Renal cortex interstitium (tissue), 11 donors: ENCODE measurements around the gene KNDC1. TPM values are rescaled to one million over a fixed set of nuclear protein-coding genes. Genes with fewer than 3 reads are reported as not detected.
"Not testable (repeated sequence)": the region's sequence is repeated elsewhere in the genome, so short reads cannot be mapped to it uniquely, and the experiment has no call there.

Experiments
- DNase-seq, 11 donors: peaks; one replicate each; pipeline ENCODE4 v3.0.0-alpha.2; 2013; ENCODE audit warnings: low read depth in 9 of 11, low spot score in 4 of 11; ENCODE audit errors: extremely low read depth in 1 of 11
- polyA plus RNA-seq, 3 donors: library from polyadenylated mRNA; unstranded; fragments of 120-200 nt; gene quantifications; one replicate each; pipeline ENCODE4 v1.2.1, GENCODE V29; 2013; ENCODE audit not compliant: insufficient read length in 3 of 3

KNDC1 gene
- polyA plus RNA-seq, 3 donors: 4.9 to 9.1 (median 7.8) TPM

DNA sequence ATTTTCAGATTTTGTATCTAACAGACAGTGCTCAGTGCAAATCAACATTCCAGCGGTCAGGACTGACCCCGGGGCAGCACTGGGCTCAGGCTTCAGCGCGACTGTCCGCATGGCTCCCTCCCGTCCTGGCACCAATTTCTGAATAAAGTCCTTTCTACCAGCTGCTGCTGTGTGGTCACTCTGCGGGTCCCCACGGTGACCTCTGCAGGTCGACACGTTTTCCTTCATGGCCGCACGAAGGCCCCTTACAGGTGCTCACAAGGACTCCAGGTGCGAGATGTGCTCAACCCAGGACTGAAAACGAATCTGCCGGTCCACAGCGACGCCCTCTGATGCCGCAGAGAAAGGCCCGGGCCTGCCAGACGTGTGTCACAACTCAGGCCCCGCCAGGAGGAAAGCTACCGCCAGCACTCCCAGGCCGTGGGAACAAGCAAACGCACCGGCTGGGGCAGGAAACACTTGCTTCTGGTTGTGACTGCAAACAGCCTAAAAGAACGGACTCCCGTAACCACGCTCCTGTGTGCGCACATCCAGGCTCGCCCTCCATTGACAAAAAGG lies 66.3 kb downstream of the KNDC1 start:
- no peak for DNase-seq

DNA sequence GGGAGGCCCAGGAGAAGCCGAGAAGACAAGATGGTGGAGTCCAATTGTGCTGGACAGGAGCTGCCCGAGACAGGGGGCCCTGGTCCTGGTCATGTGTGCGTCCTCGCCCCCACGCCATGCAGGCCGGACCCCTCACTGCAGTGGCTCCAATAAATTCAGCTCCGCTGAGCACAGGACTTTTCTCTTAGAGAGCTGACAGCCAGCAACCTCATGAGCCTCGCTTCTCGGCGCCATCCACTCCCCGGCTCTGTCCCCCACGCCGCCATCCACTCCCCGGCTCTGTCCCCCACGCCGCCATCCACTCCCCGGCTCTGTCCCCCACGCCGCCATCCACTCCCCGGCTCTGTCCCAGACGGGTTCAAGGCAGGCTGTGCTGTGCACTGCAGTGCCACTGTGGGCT lies 67.2 kb downstream of the KNDC1 start:
- DNase-seq: no peak

DNA sequence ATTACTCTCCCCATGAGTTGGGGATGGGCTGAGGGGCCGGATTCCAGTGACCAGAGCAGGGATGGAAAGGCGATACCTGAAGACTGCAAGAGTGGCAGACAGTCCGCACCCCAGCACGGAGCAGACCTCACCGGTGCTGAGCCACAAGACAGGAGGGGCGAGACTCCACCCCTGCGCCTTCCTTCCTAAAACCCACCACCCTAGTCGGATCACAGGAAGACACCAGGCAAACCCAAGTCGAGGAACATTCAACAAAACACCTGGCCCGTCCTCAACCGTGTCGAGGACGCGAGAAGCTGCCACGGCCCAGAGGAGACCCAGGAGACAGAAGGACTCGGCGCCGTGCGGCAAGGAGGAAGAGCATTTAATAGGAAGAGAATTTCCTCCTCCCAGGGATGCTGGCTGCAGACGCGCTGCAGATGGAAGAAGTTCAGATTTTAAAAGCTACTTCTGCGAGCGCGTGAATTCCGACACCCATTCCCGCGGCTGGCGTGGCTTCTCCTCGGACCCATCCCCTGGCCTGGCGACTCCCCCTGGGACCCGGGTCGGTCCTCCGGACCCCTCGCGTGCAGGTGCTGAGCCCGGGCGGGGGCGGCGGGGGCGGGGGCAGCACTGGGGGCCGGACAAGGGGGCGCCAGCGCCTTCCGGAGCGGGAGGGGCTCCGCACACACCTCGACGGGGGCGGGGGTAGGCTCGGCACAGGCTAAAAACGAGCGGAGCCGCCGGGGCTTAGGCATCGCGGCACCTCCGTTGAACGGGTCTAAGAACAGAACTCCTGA lies 69.4 kb downstream of the KNDC1 start:
- no peak for DNase-seq

DNA sequence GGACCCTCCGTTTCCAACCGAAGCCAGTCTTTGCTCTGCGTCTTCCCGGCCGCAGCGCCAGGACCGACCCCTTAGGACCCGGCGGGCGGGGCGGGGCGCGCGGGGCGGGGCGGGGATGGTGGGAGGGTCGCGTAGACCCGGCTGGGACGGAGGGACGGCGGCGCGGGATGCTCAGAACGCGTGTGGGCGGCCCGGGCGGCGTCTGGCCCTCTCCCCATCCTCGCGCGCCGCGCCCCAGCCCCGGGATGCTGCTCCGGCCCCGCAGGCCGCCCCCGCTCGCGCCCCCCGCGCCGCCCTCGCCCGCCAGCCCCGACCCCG lies 70.0 kb downstream of the KNDC1 start, which contains the start of gene UTF1:
Gene UTF1, plus strand, starts transcription at position 174 of the 318 bp plus-strand sequence. Its CDS starts 72 bp downstream, at position 246.
- DNase-seq: no peak

DNA sequence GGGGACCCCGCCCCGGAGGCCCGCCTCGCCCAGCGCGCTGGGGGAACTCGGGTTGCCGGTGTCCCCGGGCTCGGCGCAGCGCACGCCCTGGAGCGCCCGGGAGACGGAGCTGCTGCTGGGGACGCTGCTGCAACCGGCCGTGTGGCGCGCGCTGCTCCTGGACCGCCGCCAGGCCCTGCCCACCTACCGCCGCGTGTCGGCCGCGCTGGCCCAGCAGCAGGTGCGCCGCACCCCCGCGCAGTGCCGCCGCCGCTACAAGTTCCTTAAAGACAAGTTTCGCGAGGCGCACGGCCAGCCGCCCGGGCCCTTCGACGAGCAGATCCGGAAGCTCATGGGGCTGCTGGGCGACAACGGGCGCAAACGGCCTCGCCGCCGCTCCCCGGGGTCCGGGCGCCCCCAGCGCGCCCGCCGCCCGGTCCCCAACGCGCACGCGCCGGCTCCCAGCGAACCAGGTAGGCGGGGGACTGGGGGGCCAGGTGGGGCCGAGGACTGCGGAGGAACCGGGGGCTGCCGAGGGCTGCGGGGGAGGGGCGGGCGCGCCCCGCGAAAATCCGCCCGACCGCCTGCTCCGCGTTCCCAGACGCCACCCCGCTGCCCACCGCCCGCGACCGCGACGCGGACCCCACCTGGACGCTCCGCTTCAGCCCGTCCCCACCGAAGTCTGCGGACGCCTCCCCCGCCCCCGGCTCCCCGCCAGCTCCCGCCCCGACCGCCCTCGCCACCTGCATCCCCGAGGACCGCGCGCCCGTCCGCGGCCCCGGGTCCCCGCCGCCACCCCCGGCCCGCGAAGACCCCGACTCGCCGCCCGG lies 70.6 kb downstream of the KNDC1 start:
- no peak for DNase-seq

DNA sequence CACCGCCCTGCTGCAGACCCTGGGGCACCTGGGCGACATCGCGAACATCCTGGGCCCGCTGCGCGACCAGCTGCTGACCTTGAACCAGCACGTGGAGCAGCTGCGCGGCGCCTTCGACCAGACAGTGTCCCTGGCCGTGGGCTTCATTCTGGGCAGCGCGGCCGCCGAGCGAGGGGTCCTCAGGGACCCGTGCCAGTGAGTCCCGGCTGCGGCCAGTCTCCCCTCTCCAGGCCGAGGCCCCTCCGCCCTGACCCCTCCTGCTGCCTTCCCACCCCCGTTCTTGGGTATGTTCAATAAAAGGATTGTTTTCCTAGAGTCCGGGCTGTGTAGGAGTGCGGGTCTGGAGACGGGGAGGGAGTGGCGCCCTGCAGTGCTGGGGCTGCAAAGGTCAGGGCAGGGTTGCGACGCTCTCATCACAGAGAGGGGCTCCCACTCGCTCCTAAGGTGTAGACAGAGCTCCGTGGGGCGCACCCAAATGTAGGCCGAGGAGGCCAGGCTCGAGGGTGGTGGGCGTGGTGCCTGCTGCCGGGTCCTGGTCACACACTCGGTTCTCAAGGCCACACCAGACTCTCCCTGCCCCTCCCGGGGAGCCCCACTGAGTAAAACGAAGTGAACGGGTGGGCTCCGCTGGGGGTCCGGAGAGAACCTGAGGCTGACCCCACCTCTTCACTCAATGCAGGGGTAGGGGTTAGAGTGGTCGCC lies 71.4 kb downstream of the KNDC1 start:
- DNase-seq: no peak

DNA sequence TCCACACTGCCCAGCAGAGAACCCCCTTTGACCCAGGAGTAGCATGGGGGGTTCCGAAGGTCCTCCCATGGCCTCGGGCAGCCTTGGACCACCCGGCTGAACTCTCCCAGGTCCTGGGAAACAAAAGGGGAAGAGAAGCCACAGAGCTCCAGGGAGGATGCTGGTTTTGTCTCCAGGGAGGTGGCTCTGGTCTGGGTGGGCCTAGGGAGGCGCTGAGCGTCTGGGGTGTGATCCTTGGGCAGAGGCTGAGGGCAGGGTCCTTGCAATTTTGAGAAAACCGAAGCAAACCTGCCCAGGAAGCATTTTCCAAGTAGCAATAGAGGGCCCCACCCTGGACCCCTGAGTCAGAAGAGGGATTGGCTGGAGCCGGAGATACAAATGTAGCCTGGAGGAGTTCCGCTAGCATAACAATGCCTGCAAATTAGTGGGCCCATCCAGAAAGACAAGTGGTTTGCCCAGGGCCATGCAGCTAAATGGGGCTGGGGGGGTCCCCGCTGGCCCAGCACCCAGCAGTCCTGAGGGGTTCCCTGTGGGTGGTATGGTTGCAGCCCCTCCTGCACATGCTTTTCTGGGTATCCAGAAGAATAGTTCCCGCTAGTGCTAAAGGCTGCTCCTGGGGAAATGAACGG lies 72.0 kb downstream of the KNDC1 start:
- DNase-seq: no peak

DNA sequence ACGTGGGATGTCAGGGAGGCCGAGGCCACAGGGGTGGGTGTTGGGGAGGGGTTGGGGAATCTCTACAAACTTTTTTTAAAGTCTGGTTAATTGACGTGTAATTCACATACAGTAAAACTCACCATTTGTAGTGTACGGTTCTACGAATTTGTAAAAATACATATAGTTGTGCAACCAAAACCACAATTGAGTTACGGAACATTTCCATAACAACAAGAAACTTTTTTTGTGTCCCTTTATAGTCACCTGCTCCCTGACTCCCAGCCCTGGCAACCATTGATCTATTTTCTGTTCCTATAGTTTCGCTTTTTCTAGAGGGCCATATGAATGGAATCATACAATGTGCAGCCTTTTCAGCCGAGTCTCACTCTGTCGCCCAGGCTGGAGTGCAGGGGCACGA lies 74.8 kb downstream of the KNDC1 start:
- not testable (repeated sequence) for DNase-seq

DNA sequence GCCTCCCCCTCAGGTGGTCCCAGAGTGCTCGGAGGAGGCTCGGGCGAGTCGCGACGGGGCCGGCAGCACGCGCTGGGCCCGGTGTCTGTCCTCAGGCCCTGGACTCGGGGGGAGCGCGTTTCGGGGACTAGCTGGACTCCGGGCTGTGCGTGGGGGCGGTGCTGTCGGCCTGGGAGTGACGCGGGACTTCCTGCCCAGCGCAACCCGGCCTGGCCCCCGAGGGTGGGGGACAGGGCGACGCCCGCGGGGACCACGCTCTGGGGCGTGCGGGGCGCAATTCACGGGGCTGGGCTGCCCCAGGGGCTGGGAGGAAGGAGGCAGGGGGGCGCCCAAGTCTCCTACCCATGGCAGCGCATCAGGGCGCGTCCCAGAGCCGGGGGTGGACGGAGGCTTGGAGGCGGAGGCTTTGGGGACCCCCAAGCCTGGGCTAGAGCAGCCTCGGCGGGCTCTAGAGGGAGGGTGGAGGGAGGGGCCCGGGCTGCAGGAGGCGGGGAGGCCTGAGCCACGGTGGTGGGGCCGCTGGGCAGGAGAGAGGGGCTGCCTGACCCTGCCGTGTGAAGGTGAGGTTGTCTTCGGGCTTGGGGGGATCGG lies 75.3 kb downstream of the KNDC1 start:
- DNase-seq: no peak

DNA sequence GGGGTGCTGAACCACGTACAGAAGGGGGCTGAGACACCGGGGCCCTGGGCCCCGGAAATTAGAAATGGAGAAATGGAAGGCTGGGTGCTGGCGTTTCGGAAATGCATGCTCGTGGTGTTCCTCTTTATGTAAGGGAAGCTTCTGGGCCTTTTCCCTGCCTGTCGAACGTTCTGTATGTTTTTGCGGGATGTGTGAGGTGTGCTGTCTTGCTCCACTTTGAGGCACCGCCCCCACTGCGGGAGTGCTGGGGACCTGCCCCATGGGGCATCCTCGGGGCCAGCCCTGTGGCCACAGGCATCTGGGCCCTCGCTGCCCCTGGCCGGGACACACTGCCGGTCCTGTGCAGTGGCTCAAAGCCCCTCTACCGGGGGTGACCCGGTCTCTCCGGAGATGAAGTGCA lies 75.9 kb downstream of the KNDC1 start:
- DNase-seq: no peak

DNA sequence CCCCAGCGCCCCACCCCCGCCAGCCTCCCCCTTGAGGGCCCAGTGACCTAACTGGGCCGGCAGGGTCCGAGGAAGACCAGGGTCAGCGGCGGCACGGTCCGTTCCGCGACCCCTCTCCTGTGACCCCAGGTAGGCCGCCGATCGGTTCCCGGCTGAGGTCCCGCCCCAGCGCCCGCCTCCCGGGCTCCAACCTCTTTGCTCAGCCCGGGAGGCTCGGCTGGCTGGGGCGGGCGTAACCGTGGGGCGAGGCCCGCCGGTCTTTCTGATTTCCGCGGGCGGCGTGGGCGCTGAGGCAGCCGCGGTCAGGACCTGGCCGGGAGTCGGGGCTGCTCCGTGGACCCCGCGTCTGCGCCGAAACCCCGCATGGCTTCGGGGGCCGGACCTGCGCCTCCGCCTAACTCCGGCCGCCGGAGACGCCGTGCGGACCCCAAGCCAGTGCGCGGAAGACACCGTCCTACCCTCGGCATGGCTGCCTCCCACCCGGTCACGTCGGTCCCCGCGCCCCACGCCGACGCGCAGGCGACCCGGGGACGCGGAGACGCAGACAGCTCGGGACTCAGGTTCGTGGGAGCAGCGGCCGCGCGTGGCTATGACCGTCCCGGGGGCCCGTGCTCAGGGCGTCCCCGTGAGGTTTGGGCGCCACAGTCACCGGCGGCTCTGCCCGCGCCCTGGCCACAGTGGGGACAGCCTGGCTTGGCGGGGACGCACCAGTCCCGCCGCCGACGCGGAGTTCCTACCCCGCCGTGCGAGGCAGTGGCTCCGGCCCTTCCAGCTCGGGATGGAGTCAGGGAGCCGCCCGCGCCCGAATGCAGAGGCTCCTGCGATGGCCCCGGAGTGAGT lies 76.6 kb downstream of the KNDC1 start:
- DNase-seq: no peak

DNA sequence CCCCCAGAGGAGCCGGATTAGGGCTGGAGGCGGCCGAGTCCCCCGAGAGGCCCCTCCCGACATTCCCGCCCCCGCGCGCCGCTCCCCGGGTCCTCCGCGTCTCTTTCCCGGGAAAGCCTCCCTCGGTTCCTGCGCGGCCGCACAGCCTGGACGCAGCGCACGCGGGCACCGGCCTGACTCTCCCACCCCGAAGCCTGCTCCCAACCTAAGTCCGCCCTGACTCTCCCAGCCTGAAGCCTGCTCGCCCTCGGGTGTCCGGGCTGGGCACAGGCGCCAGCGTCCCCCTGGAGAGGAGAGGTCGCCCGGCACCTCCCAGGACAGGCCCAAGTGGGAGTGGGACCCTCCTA lies 77.2 kb downstream of the KNDC1 start:
- DNase-seq: no peak

DNA sequence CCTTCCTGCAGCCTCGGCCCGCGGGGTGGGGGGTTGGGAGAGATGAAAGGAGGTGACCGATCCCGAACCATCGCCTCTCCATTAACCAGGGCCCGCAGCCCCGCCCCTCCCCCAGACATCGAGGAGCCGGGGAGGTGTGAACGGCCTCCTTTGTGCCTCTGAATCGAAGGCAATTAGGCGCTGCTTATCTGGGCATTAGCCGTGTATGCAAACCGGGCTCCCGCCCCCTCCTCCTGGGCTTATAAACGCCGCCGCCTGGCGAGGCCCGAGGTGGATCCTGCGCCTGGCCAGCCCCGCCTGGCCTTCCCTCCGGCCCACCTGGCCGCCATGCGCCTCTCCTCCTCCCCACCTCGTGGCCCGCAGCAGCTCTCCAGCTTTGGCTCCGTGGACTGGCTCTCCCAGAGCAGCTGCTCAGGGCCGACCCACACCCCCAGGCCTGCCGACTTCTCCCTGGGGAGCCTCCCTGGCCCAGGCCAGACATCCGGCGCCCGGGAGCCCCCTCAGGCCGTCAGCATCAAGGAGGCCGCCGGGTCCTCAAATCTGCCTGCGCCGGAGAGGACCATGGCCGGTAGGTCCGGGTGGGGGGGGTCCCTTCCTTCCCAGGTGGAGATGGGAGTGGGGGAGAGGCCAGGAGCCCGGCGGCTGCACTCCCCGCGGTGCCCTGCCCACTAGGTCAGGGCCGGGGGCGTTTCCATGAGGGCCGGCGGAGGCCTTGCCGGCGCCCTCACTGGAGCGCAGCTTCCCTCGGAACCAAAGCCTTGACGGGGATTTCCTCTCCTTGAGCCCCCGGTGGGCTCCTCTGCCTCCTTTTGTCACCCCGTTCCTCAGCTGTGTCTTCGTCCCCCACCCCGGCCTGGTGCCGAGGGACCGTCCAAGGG lies 77.8 kb downstream of the KNDC1 start, which contains the start of gene VENTX:
Gene VENTX, plus strand, starts transcription at position 268 of the 878 bp plus-strand sequence. Its CDS starts 60 bp downstream, at position 328.
- no peak for DNase-seq

DNA sequence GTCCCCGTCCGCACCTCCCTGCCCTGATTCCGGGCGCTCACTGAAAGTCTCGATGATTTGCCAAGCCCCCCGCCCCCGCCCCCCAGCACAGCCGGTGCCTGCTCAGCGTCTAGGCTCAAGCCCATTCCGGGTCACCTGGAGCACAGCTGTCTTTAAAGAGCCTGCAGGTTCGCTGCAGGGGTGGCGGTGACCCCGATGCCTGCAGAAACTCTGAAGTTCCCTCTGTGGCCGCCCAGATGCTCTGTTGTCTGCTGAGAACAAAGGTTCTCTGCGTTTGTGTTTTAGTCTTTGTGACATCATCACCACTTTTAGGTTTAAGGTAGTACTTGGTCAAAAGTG lies 78.4 kb downstream of the KNDC1 start:
- DNase-seq: no peak

DNA sequence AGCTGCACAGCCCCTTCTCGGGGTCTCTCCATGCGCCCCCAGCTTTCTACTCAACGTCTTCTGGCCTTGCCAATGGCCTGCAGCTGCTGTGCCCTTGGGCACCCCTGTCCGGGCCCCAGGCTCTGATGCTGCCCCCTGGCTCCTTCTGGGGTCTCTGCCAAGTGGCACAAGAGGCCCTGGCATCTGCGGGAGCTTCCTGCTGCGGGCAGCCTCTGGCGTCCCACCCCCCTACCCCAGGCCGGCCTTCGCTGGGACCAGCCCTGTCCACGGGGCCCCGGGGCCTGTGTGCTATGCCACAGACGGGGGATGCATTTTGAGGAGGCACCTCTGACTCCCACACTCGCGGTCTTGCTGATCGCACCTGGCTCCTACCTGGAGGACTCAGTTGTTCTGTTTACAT lies 80.0 kb downstream of the KNDC1 start:
- DNase-seq: no peak

DNA sequence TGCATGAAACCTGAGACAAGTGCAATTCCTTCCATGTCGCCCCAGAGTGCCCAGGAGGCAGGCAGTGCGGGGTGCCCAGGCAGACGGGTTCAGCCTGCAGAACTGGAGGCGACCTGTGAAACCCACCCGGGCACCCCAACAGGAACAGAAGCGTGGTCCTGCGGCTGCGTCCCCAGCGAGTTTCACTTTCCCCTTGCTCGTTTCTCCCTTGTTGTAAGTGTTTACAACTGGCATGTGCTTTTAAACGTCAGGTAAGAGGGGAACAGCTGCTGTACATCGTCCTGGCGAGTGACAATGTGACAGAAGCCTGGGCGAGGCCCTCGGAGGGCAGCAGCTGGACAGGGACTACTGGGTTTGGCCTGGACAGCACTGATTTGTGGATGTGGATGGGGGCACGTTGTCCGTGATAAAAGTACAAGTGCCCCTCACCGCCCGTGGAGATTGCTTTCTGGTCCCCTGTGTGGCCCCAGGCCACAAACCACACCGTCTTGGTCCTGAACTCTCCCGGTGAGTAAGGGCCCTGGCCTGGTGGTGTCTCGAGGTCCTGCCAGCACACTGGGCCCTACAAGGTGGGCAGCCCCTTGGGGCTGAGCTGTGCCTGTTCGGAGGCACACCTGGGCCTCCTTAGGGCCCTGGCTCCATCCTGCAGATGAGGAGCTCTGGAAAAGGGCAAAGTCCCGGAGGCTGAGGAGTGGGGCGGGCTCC lies 81.6 kb downstream of the KNDC1 start:
- no peak for DNase-seq
